ENCODE data around the gene PLD1. TPM values are rescaled to one million over a fixed set of nuclear protein-coding genes. Genes with fewer than 3 reads are reported as not detected.

Gene PLD1
- total and polyA plus RNA-seq, 2 of the 8 experiments (the other 6 are each of a cell fraction or from before 2014, with no cell fraction given), result 1.2 to 2.6 TPM

DNA sequence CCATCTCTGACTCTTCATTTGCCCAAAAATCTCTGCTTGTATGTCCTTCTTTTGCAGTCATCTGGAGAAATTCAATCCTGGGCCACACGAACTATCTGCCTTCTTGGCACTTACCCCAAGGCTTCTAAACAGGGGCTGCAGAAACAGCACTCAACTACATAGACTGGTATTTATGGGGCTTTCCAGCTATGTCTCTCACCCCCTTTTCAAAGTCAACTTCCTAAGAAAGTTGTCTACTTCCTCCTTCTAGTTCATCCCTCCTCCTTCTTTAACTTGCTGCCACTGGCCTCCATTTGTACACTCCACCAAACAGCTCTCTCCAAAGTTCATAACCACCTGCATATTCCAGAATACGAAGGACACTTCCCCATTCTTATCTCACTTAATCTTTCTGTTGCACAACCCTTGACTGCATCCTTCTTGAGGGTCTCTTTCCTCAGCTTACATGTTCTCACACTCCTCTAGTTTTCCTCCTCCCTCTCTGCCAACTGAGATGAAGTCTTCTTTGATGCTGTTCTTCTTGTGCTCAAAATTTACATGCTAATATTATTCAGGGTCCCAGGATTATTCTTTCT, 55.2 kb downstream of the PLD1 start:
- Histone ChIP-seq H2BK15ac (ENCODE audit: low read length) (no peak overlapping the region), H3K4ac (replicated peaks; ENCODE audit: insufficient read length, low read depth, low read length) (no peak overlapping the region), H3K14ac (ENCODE audit: insufficient read length) (no peak overlapping the region), H4K8ac (ENCODE audit: extremely low read depth, insufficient read depth, low read length) (no peak overlapping the region), H3K4me1 (replicated peaks in 1 of 4; ENCODE audit: control insufficient read depth in 3 of 4, insufficient read depth in 4 of 4, low read length in 3 of 4) (no peaks in the 10 kb centered on the region), H3K27me3 (replicated peaks in 1 of 4; ENCODE audit: control insufficient read depth in 3 of 4, extremely low read depth in 1 of 4, insufficient read depth in 3 of 4, low read length in 3 of 4) (no peaks in the 10 kb centered on the region), H3K9me3 (ENCODE audit: insufficient read depth in 2 of 2, low read depth in 1 of 2, low read length in 1 of 2) (no peaks in the 10 kb centered on the region), H3K56ac (replicated peaks; ENCODE audit: insufficient read length, low read depth, low read length) (no peak overlapping the region), H2BK120ac (replicated peaks; ENCODE audit: low read depth, low read length) (no peak overlapping the region), H3K27ac (ENCODE audit: low read depth, low read length) (no peak overlapping the region), H3K36me3 (ENCODE audit: control insufficient read depth in 2 of 4, insufficient read depth in 4 of 4, low read length in 3 of 4) (no peaks in the 10 kb centered on the region), H3K79me2 (ENCODE audit: control insufficient read depth in 1 of 2, insufficient read depth in 2 of 2, low read length in 2 of 2) (no peaks in the 10 kb centered on the region), H2BK12ac (ENCODE audit: low read depth, low read length) (no peak overlapping the region), H3K9ac (replicated peaks in 1 of 4; ENCODE audit: extremely low read depth in 1 of 4, low read depth in 3 of 4, low read length in 3 of 4) (no peak overlapping the region), H4K91ac (replicated peaks; ENCODE audit: insufficient read length, low read length) (no peak overlapping the region), H2BK5ac (ENCODE audit: low read depth, low read length) (no peak overlapping the region), H3K4me2 (ENCODE audit: insufficient read depth in 1 of 2, low read depth in 2 of 2, low read length in 2 of 2) (no peak overlapping the region), H4K20me1 (replicated peaks in 1 of 2; ENCODE audit: control insufficient read depth in 1 of 2, insufficient read depth in 2 of 2, low read length in 2 of 2) (no peaks in the 10 kb centered on the region), H3K18ac (ENCODE audit: extremely low read depth, low read length) (no peak overlapping the region), H2AFZ (ENCODE audit: low read length) (no peak overlapping the region), H3K23me2 (ENCODE audit: low read depth, low read length) (no peaks in the 10 kb centered on the region), H4K5ac (ENCODE audit: insufficient read length, low read depth, low read length) (no peak overlapping the region), H3K4me3 (ENCODE audit: extremely low read depth in 1 of 4, insufficient read depth in 2 of 4, low read depth in 3 of 4, low read length in 4 of 4) (no peak overlapping the region), H3K23ac (ENCODE audit: insufficient read length) (no peak overlapping the region), H2BK20ac (ENCODE audit: low read length) (no peak overlapping the region), H3K79me1 (ENCODE audit: low read depth, low read length) (no peaks in the 10 kb centered on the region), H2AK5ac (ENCODE audit: low read depth, low read length) (no peak overlapping the region)
- FAIRE-seq (no peak), DNase-seq (ENCODE audit: low read depth in 1 of 2, low spot score in 2 of 2) (no peak)
- ChIA-PET CTCF (ENCODE audit: partially characterized antibody) (interaction anchor here (1.0 to 2.0 kb wide), 3 partner anchors 13 to 141 kb away, joined by 5 to 7 read pairs (median 5); no protein-coding TSS in a partner anchor), POLR2A (ENCODE audit: partially characterized antibody) (no interaction called here)
- 86% methylated on average over 2 of the region's 2 CpGs; no CpG with 5 or more reads in 1 of the 2 experiments for WGBS, 2 experiments (ENCODE audit: extremely low coverage in 1 of 2, insufficient coverage in 1 of 2, insufficient read length in 1 of 2, insufficient replicate concordance in 2 of 2, low coverage in 1 of 2, low lambda C conversion rate in 2 of 2, missing lambda C conversion rate in 1 of 2)
- no peak for TF ChIP-seq POLR2AphosphoS5 (IDR thresholded peaks at IDR 0.05; ENCODE audit: low read depth, low read length)
- no peak for TF ChIP-seq EP300 (IDR thresholded peaks at IDR 0.05; ENCODE audit: borderline replicate concordance in 1 of 2, low read depth in 2 of 2, low read length in 2 of 2)
- TF ChIP-seq, protein P1, sequence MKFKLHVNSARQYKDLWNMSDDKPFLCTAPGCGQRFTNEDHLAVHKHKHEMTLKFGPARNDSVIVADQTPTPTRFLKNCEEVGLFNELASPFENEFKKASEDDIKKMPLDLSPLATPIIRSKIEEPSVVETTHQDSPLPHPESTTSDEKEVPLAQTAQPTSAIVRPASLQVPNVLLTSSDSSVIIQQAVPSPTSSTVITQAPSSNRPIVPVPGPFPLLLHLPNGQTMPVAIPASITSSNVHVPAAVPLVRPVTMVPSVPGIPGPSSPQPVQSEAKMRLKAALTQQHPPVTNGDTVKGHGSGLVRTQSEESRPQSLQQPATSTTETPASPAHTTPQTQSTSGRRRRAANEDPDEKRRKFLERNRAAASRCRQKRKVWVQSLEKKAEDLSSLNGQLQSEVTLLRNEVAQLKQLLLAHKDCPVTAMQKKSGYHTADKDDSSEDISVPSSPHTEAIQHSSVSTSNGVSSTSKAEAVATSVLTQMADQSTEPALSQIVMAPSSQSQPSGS (IDR thresholded peaks at IDR 0.05; ENCODE audit: low read length), result no peak
- TF ChIP-seq TCF12 (IDR thresholded peaks at IDR 0.05; ENCODE audit: low read depth, low read length), result no peak
- TF ChIP-seq GABPA (IDR thresholded peaks at IDR 0.05; ENCODE audit: borderline replicate concordance, insufficient read depth, low read length), result no peak
- no peak for TF ChIP-seq SP1 (IDR thresholded peaks at IDR 0.05; ENCODE audit: low read depth, low read length)
- TF ChIP-seq POU5F1 (IDR thresholded peaks at IDR 0.05; ENCODE audit: low read depth, low read length), result no peak
- TF ChIP-seq SUZ12 (IDR thresholded peaks at IDR 0.05; ENCODE audit: low read length), result no peak
- TF ChIP-seq TEAD4 (IDR thresholded peaks at IDR 0.05; ENCODE audit: low read depth, low read length), result no peak

All from H1 (cell line).